Body of pancreas (tissue), 4 donors: ENCODE results near the gene RFXAP.

Experiments
- CTCF ChIP-seq, 7 experiments: fragments of 450-650 bp in 4 of 7; fragments of 200-600 bp in 3 of 7; sonication (generic) in 3 of 7; IDR thresholded peaks; one replicate each; pipeline ENCODE4 v1.5.1; 2016 to 2019; ENCODE audit warnings: antibody characterized with exemption in 7 of 7
- POLR2A ChIP-seq, 3 donors: fragments of 450-650 bp; IDR thresholded peaks; one replicate each; pipeline ENCODE4 v1.6.1; 2016; ENCODE audit warnings: antibody characterized with exemption in 3 of 3, mild to moderate bottlenecking in 2 of 3

- TF ChIP-seq CTCF (IDR thresholded peaks at IDR 0.05) (no peak), POLR2A (IDR thresholded peaks at IDR 0.05) (no peak)
Measured at GRCh38 chr13:36807616-36808015, 11.4 kb upstream of the RFXAP start.
